ENCODE measurements around the gene CD34.

Gene CD34

GRCh38 chr1:207850621-207851407 lies 60.1 kb downstream of the CD34 start:
- no peak for DNase-seq

- DNase-seq = no peak
These were observed 61.3 kb downstream of the CD34 start for GRCh38 chr1:207849646-207850045.

GRCh38 chr1:207849016-207849415 lies 61.9 kb downstream of the CD34 start:
- no peak for DNase-seq

- peak; percentile 63 for DNase-seq
These were observed 62.7 kb downstream of the CD34 start for GRCh38 chr1:207848234-207848633.

GRCh38 chr1:207847116-207847515 lies 63.8 kb downstream of the CD34 start:
- DNase-seq = no peak

- DNase-seq = no peak
These were observed 65.8 kb downstream of the CD34 start for GRCh38 chr1:207845109-207845508.

- DNase-seq = no peak
These were observed 66.6 kb downstream of the CD34 start for GRCh38 chr1:207844371-207844770.

- no peak for DNase-seq
These were observed 68.4 kb downstream of the CD34 start for GRCh38 chr1:207842506-207842905.

GRCh38 chr1:207841901-207842300 lies 69.0 kb downstream of the CD34 start:
- no peak for DNase-seq

- DNase-seq = no peak
These were observed 69.6 kb downstream of the CD34 start for GRCh38 chr1:207841293-207841692.

- no peak for DNase-seq
These were observed 70.5 kb downstream of the CD34 start for GRCh38 chr1:207840380-207840779.

GRCh38 chr1:207839083-207839413 lies 71.9 kb downstream of the CD34 start:
- DNase-seq = no peak

GRCh38 chr1:207838156-207839082 lies 72.5 kb downstream of the CD34 start:
- DNase-seq = no peak

- DNase-seq = no peak
These were observed 73.3 kb downstream of the CD34 start for GRCh38 chr1:207837673-207838072.

- DNase-seq = no peak
These were observed 74.2 kb downstream of the CD34 start for GRCh38 chr1:207836591-207837347.

- no peak for DNase-seq
These were observed 75.0 kb downstream of the CD34 start for GRCh38 chr1:207835958-207836357.

- no peak for DNase-seq
These were observed 76.8 kb downstream of the CD34 start for GRCh38 chr1:207833956-207834660.

- DNase-seq = no peak
These were observed 77.5 kb downstream of the CD34 start for GRCh38 chr1:207833381-207833780.

GRCh38 chr1:207832796-207833195 lies 78.1 kb downstream of the CD34 start:
- DNase-seq = no peak

- DNase-seq = no peak
These were observed 79.2 kb downstream of the CD34 start for GRCh38 chr1:207831517-207832327.
